Activated T-cell treated with anti-CD3 and anti-CD28 coated beads, Interleukin-2, amount 50 U/mL, for 1 hour (primary cell): ENCODE measurements around the gene SPANXN3.
"Not testable (repeated sequence)": the region's sequence is repeated elsewhere in the genome, so short reads cannot be mapped to it uniquely, and the experiment has no call there.

Source experiments
- DNase-seq: peaks from one replicate; pipeline ENCODE4 v3.0.0-alpha.2; 2020

Gene SPANXN3

GRCh38 chrX:143517375-143517774 lies at the start of gene SPANXN3:
Gene SPANXN3 (minus strand): TSS chrX:143517475. CDS start chrX:143517391, 84 bp downstream.
- DNase-seq: not testable (repeated sequence)

GRCh38 chrX:143536176-143536575 lies 18.9 kb upstream of the SPANXN3 start:
- DNase-seq: no peak

GRCh38 chrX:143502196-143502595 lies 15.1 kb downstream of the SPANXN3 start:
- not testable (repeated sequence) for DNase-seq

- DNase-seq: no peak
Measured at GRCh38 chrX:143500751-143501150, 16.5 kb downstream of the SPANXN3 start.

- DNase-seq: no peak
Measured at GRCh38 chrX:143486105-143486504, 31.2 kb downstream of the SPANXN3 start.

- no peak for DNase-seq
Measured at GRCh38 chrX:143476751-143477150, 40.5 kb downstream of the SPANXN3 start.

GRCh38 chrX:143472347-143472938 lies 44.8 kb downstream of the SPANXN3 start:
- no peak for DNase-seq

GRCh38 chrX:143466130-143466529 lies 51.1 kb downstream of the SPANXN3 start:
- DNase-seq: no peak

- DNase-seq: no peak
Measured at GRCh38 chrX:143462696-143463095, 54.6 kb downstream of the SPANXN3 start.

- DNase-seq: no peak
Measured at GRCh38 chrX:143461606-143462005, 55.7 kb downstream of the SPANXN3 start.
